CD4-positive, alpha-beta T cell treated with Interleukin-17A for 1 hour (primary cell): Measurements from ENCODE around the gene CDCA4.
"Not testable (repeated sequence)": the region's sequence is repeated elsewhere in the genome, so short reads cannot be mapped to it uniquely, and the experiment has no call there.

Source experiments
- DNase-seq: peaks from one replicate; pipeline ENCODE4 v3.0.0-alpha.2; 2020

The CDCA4 gene

DNA sequence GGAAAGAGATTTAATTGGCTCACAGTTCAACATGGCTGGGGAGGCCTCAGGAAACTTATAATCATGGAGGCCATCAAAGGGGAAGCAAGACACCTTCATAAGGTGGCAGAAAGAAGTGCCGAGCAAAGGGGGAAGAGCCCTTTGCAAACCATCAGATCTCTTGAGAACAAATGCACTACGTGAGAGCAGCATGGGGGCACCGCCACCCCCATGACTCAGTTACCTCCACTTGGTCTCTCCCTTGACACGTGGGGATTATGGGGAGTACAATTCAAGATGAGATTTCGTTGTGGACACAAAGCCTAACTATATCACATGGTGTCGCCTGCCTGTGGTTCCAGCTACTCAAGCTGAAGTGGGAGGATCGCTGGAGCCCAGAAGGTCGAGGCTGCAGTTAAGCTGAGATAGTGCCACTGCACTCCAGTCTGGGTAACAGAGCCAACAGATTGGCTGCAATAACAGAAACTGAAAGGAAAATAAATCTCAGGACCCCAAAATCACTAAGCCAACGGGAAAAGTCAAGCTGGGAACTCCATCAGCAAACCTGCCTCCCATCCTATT lies 10.0 kb upstream of the CDCA4 start:
- DNase-seq = no peak

DNA sequence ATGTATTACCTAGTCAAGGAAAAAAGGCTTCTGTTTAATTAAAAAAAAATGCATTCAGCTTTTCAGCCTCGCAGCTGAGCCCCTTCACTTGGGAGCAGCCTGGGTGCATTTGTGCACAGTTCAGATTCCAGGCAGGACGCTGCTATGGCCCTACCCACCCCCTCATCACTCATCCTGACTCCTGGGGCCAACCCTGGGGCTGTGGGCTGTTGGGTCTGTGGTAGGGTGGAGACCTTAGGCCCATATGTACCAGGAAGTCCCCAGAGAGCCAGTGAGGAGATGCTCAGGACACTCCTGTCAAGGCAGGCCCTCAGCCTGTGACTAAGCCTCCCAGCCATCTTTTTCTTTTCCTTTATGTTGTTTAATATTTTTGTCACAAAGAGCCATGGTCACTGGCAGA lies 9.3 kb upstream of the CDCA4 start:
- no peak for DNase-seq

DNA sequence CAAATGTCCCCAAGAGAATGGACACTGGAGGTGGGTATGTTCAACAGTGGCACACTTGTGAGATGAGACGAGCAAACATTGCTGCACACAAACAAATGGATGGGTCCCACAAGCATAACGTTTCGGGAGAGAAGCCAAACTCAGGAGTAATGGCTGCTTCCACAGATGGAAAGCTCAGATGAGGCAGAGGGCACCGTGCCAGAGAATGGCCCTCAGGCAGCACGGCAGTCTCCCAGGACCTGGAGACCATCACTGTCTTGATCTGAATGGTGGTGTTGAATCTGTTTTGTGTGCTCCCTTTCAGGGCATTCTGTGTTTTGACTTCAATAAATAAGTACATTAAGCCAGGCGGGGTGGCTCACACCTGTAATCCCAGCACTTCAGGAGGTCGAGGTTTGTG lies 8.5 kb upstream of the CDCA4 start:
- DNase-seq = no peak

DNA sequence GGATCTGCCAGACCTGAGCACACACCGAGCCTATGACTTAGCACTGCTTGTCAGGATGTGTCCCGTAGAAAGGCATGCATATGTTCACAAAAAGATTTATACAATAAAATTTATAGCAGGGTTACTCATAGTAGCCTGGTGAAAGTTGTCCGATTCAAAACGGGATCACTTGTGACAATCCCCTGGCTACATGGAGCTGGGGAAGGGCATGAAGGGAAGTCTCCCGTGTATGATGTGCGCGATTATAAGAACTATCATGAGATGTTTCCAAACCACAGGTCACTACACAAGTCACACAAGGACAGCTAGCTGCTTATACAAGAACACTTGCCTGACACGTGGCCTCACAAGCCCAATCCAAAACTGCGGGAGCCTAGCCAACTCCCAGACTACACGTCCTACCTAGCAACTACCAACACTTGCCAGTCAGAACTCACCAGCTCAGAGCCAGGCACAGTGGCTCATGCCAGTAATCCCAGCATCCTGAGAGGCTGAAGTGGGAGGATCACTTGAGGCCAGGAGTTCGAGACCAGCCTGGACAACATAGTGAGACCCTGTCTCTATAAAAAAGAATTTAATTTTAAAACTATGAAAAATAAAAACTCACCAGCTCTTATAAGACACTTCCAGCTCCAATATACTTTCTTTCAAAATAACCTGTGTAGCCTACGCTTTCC lies 7.5 kb upstream of the CDCA4 start:
- no peak for DNase-seq

DNA sequence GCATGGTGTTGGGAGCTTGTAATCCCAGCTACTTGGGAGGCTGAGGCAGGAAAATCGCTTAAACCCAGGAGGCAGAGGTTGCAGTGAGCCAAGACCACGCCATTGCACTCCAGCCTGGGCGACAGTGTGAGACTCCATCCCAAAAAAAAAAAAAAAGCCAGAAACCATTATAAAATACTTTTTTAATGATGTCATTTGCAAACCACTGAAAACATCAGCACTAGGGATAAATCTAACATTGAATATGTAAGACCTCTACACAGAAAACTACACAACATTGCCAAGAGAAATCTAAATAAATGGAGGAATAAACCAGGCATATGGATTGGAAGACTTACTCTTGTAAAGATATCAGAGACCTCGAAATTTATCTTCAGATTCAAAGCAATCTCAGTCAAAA lies 6.8 kb upstream of the CDCA4 start:
- DNase-seq = not testable (repeated sequence)

DNA sequence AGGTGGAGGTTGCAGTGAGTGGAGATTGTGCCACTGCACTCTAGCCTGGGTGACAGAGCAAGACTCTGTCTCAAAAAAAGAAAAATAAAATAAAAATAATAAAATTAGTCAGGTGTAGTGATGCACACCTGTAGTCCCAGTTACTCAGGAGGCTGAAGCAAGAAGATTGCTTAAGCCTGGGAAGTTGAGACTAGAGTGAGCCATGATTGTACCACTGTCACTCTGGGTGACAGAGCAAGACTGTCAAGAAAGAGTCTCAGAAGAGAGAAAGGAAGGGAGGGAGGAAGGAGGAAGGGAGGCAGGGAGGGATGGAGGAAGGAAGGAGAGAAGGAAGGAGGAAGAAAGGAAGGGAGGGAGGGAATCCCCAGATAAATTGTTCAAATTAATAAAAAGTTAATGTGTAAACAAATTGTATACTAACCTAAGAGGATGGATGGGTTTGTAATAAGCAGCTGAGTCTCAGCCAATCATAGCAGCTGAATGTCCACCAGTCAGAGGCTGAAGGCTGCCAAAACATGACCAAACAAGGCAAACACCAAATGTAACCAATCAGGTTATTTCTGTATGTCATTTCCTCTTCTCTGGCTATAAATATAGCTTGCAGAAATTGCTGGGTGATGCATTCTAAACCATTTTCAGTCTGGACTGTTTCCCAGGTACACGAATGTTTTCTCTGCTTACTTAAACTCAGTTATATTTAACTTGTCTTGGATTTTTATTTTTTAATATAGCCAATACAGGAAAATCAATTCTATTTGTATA lies 6.1 kb upstream of the CDCA4 start:
- DNase-seq = no peak

DNA sequence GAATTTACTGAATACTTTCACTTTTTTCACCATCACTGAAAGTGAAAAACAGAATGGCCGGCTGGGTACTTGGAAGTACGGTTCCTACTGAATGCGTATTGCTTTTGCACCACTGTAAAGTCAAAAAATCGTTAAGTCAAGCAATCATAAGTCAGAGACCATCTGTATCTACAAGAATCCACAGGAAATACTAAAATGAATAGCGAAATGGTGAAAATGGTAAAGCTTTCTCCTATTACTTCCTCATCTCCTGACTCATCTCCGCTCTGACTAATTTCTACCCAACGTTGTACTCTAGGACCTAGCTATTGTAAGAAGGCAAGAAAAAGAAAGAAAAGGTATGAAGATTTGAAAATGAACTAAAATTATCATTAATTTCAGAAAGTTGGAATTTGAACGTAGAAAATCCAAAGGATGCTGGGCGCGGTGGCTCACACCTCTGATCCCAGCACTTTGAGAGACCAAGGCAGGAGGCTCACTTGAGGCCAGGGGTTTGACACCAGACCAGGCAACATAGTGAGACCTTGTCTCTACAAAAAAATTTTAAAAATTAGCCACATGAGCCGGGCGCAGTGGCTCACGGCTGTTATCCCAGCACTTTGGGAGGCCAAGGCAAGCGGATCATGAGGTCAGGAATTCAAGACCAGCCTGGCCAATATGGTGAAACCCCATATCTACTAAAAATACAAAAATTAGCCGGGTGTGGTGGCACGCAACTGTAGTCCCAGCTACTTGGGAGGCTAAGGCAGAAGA lies 5.3 kb upstream of the CDCA4 start:
- no peak for DNase-seq

DNA sequence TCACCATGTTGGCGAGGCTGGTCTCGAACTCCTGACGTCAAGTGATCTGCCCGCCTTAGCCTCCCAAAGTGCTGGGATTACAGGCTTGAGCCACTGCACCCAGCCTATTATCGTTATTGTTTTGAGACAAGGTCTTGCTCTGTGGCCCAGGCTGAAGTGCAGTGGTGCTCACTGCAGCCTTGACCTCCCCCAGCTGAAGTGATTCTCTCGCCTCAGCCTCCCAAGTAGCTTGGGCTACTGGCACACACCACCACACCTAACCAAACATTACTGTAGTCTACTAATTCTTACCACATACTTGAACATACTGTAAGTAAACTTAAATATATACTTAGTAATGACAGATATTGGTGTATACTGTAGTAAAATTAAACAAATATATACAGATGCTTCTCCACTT lies 4.5 kb upstream of the CDCA4 start:
- no peak for DNase-seq

DNA sequence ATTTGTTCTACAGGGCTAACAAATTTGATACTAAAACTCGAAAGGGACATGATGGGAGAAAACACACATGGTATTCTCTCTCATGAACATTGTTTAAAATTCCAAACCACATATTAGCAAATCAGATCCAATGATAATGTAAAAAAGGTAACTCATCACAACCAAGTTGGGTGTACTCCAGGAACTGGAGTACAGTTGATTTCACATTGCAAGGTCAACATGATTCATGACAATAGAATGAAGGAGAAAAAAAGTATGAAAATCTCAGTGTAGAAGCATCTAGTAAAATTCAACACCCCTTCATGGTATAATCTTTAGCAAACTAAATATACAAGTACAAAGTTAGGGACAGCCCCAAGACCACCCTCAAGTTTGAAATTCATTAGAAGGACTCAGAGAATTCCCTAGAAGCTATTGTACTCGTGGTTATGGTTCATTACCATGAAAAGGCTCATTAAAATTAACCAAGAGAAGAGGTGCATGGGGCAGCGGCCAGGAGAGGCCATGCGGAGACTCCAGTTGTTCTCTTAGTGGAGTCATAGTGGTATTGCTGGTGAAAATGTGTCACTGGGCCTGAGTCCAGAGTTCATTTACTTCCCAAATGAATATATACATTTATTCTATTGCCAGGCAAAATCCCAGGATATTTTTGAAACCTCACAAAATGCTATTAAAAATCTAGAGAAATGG lies 3.1 kb upstream of the CDCA4 start:
- DNase-seq = no peak

DNA sequence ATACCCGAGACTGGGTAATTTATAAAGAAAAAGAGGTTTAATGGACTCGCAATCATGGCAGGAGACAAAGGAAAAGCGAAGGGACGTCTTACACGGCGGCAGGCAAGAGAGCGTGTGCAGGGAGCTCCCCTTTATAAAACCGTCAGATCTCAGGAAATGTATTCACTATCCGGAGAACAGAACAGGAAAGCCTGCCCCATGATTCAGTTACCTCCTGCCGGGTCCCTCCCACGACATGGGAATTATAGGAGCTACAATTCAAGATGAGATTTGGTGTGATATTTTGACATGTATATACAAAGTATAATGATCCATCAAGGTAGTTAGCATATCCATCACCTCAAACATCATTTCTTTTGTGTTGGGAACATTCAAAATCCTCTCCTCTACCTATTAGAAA lies 2.3 kb upstream of the CDCA4 start:
- DNase-seq = no peak

DNA sequence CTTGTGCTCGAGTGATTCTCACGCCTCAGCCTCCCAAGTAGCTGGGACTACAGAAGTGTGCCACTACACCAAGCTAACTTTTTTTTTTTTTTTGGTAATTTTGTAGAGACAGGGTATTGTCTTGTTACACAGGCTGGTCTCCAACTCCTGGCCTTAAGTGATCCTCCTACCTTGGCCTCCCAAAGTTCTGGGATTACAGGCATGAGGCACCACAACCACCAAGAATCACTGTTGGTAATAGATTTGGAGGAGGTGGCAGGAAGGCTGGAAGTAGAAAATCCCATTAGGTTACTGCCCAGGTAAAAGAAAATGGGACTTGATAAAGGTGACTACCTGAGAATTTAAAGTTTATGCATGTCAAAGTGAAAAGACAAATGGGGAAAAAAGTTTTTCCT lies 1.4 kb upstream of the CDCA4 start:
- DNase-seq = no peak

DNA sequence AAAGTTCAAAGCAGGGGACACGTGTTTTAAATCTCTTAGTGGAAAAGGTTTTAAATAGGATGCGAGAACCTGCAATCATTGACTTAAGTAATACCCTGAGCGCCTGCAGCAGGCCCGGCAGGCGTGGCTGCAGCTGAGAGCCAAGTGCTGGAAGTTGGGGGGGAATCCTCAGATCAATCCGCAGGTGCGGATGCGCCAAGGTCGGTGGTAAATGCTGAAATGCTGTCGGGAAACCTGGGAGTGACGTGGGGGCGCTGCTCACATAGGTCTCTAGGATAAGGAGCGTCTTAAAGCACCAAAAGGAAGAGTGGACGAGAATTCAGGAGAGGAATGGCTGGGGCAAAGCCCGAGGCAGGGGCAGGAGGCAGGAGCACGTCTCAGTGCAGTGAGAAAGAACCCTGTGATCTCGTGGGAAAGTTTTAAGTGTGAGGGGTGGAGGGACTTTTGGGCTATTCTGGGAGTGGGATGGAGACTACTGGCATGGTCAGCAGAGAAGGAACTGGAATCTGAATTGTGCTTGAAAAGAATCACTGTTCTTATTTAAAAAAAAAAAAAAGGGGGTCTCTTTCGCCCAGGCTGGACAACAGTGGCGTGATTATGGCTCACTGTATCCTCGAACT lies 883 bp upstream of the CDCA4 start:
- DNase-seq = no peak

DNA sequence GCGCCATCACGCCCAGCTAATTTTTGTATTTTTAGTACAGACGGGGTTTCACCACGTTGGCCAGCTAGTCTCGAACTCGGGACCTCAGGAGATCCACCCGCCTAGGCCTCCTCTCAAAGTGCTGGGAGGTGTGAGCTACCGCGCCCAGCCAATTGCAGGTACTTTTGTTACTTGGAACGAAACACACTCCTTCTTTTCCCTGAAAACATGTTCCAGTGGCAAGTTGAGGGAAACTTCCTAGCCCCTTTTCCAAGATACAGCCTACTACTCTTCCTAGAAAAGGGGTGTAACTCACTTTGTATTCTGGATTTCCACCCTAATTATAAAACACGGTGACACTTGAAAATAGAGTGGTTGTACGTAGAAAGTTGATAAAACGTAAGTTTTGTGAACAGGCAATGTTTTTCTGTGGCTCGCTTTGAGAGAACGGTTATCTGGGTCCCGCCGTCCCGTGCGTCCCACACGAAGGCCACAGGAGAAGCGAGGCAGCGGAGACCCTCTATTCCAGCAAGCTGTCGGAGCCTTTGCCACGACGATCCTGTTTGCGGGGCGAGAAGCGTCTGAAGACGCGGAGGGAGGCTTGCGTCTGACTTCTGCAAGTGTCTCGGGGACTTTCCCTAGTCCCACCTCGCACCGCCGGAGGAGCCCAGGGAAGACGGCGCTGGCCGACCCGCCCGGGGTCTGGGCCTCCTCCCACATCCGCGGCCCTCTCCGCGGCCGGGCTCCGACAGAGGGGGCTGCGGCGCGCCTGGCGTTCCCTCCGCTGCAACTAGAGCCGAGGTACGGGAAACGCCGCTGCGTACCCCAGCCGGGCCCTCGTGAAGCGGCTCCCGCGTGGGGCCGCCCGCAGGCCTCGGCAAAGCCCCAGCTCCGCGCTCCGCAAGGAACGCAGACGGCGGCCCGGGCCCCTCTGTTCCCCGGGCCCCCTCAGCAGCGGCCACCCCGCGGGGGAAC lies 745 bp downstream of the CDCA4 start:
- peak; percentile 76 for DNase-seq

DNA sequence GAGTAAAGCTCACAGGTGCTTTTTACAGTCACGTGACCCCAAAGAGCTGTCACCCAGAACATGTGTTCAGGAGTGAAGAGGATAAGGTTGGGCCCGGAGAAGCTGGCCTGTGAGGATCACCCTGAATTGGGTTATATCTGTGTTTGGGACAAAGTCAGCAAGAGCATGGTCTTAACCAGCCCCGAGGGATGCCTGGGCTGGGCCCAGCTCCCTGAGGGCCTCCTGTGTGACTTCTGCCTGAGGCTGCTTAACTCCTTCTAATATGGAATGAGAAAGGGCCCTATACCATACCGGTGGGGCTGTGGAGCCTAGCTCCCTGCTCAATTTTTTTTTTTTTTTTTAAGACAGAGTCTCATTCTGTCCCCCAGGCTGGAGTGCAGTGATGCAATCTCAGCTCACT lies 2.5 kb downstream of the CDCA4 start:
- no peak for DNase-seq

DNA sequence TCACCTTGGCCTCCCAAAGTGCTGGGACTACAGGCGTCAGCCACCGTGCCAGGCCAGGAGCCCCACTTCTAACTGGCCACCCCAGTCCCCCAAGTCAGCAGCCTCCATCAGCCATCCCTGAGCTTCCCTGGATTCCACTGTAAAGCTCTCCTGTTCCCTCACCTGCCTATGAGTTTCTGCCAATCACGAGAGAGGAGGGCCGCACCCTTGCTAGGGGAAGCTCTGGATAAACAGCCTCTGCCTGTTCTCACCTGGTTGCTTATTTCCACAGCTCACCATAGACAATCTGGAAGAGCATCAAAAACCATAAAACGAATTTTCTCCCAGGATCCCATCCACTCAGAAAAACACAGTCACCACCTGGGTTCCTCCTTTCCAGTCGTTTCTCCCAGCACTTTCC lies 5.0 kb downstream of the CDCA4 start:
- DNase-seq = no peak

DNA sequence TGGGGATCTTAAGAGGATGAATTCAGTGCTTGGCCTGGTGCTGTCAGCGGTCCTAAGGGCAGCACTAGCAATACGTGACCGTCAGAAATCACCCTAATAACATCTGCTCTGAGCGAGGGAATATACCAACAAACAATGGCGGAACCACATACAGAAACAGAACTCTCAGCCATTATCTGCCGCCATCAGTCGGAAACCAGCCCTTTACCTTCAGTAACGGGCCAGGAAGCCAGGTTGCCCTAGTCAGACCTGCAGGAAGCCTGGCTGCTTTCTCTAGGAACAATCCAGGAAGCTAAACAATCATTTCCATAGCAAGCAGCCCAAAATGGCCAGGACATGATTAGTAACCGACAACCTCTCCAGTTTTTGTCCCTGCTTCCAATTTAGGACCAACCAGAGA lies 5.6 kb downstream of the CDCA4 start:
- DNase-seq = peak; percentile 40

DNA sequence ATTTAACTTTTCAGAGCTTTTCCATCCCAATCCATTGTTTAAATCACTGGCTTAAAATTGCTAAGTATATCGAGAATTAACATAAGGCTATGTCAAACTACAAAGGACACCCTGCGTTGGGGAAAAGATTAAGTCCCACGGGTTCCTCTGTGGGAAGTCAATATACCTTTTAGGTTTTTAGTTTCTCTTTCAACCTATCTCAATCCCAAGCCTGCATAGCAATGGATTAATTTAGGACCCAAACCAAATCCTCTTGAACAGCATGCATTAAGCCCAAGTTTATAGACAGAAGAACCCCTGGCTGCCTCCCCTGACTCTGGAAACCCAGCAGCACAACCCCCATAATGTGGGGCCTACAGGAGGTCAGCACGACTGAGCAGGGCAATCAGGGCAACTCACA lies 6.3 kb downstream of the CDCA4 start:
- no peak for DNase-seq

DNA sequence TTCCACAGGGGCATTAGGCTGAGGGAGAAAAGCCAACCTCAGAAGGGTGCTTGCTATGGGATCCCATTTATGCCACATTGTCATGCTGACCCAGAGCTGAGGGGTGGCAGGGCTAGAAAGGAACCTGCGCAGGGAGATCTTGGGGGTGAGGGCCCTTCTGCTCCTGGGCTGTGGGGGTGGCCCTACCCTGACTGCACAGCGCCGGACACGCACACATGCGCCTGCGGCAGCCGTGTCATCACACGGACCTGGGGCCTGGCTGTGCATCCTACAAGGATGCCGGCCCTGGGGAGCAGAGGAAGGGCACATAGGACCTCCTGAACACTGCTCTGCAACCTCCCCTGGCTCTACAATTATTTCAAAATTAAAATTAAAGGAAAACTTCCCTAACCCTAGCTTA lies 6.9 kb downstream of the CDCA4 start:
- DNase-seq = no peak

DNA sequence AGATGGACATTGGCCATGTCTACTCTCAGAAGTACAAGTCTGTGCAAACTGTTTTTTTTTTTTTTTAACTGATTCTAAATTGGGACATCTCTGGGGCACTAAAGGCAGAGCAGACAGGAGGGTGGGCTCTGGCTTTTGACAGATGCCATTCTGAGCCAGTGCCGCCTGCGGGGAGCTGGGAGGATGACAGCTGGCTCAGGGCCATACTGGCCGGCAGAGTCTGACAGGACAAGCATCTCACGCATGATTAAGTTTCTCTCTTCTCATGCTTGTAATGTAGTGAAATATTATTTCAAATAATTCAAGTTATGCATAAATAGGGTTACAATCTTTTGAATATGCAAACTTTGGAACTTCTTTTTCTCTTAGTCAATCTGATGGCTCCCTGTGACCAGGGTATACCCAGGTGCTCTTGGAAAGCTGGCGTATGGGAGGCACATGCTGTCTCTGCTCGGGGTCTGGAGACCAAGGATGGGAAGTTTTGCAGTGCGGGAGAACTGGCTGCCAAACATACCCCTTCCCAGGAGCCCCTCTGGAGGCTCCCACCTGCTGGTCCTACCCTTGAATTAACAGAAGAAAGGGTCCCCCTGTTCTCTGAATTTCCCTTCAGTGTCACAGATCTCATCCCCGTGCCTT lies 7.6 kb downstream of the CDCA4 start:
- no peak for DNase-seq

DNA sequence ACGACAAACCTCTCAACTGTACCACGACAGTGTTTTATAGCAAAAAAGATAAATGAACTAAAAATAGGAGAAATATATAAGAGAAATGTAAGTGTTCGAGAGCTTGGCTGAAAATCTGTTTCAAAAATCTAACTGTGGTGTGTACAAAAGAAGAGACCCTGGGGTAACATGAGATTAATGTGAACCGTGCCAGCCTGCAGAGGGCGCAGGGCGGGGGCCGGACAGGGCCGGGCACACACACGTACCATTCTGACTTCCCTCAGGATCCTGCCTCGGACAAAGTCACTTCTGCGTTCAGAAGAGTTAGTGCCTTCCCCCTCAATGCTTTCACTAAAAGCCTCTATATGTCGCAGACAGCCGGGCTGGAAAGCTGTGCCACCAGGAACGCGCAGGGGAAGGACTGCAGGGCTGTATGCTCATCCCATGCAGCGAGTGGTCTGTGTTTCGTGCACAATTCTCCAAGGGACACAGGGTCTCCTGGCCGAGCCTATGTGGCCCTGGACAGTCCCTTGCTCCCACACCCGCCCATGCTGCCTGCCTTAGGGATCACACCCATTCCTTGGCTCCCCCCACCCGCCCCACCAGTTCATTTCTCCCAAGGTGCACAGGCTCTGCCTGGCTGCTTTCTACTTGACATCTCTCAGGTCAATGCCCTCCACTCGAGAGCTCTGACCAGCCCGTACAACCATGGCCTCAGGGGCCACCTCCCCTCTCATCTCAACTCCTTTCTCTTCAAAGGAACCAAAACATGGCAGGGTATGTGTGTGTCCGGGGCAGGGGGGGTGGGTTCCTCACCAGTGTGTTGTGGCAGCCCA lies 8.5 kb downstream of the CDCA4 start:
- no peak for DNase-seq
